PC-9 (cell line): Measurements from ENCODE around the gene CCNA2.

Experiments used
- EZH2 ChIP-seq: fragments of 200-600 bp; sonication (generic); IDR thresholded peaks from 2 replicates; pipeline ENCODE4 v1.8.0; 2017; ENCODE audit warnings: antibody characterized with exemption, low read depth
- TF ChIP-seq, protein P1 (sequence below): fragments of 200-600 bp; sonication (generic); conservative IDR thresholded peaks from 2 replicates; pipeline ENCODE4 v1.6.1; 2017; ENCODE audit warnings: mixed run types, antibody characterized with exemption, mild to moderate bottlenecking, moderate library complexity

GRCh38 chr4:121773883-121774282, 49.8 kb downstream of the CCNA2 start:
- TF ChIP-seq, protein P1, sequence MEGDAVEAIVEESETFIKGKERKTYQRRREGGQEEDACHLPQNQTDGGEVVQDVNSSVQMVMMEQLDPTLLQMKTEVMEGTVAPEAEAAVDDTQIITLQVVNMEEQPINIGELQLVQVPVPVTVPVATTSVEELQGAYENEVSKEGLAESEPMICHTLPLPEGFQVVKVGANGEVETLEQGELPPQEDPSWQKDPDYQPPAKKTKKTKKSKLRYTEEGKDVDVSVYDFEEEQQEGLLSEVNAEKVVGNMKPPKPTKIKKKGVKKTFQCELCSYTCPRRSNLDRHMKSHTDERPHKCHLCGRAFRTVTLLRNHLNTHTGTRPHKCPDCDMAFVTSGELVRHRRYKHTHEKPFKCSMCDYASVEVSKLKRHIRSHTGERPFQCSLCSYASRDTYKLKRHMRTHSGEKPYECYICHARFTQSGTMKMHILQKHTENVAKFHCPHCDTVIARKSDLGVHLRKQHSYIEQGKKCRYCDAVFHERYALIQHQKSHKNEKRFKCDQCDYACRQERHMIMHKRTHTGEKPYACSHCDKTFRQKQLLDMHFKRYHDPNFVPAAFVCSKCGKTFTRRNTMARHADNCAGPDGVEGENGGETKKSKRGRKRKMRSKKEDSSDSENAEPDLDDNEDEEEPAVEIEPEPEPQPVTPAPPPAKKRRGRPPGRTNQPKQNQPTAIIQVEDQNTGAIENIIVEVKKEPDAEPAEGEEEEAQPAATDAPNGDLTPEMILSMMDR = no peak
- TF ChIP-seq EZH2 = no peak
